ENCODE measurements around the gene GYG2.
"Not testable (repeated sequence)": the region's sequence is repeated elsewhere in the genome, so short reads cannot be mapped to it uniquely, and the experiment has no call there.

GYG2 gene

DNA sequence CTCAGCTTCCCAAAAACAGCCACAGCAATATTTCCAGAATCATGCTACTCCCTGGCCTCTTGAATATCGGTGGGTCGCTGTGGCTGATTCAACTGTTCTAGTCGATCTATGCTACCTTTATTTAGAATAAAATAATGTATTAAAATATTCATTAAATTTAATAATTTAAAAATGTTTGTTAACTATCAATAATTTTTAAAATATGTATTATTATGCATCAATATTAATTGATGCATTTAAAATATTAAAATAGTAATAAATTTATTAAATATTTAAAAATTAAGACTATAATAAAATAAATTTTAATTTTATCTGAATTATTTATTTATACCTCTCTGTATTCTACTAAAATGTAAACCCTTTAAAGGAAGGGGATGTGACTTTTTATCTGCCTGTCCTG, 81.4 kb downstream of the GYG2 start:
- no peak for DNase-seq

DNA sequence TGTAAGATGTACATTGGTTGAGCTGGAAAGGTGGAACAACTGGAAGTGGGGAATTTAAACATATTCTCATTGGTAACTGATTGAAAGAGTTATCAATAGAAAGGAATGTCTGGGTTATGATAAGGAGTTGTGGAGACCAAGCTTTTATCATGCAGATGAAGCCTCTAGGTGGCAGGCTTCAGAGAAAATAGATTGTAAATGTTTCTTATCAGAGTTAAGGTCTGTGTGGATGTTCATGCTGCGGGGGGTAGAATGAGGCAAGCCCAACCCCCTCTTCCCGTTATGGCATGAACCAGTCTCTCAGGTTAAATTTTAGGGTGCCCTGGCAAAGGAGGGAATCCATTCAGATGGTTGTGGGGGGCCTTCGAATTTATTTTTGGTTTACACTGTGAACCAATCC, 84.4 kb downstream of the GYG2 start:
- DNase-seq, result no peak

DNA sequence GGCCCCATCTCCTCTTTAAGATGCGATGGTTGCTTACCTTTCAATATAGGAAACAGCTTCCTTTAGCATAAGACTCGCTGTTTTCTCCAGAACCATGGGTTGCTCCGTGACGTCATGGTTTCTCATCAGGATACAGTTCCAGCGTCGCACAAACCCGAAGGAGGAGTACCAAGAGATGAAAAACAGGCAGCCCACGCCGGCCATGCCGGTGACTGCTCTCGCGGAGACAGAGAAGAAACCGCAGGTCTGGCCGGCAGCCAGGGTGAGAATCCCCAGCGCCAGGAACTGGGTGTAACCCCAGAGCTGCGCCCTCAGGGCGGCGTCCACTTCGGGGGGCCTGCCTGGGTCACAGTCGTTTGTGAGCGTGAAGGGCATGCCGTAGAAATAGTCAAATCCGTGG, 89.0 kb downstream of the GYG2 start:
- no peak for DNase-seq

DNA sequence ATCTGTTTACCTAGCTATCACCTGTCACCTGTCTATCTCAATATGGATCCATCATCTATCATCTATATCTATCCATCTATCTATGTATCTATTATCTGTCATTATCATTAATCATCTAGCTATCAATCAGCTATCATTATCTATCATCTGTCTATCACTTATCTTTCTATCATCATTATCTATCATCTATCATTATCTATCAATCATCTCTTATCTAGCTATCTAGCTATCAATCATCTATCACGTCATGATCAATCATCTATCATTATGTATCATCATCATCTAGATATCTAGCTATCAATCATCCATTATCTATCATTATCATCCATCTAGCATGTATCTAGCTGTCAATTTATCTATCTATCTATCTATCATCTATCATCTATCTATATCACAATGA, 92.5 kb downstream of the GYG2 start:
- DNase-seq, result no peak

DNA sequence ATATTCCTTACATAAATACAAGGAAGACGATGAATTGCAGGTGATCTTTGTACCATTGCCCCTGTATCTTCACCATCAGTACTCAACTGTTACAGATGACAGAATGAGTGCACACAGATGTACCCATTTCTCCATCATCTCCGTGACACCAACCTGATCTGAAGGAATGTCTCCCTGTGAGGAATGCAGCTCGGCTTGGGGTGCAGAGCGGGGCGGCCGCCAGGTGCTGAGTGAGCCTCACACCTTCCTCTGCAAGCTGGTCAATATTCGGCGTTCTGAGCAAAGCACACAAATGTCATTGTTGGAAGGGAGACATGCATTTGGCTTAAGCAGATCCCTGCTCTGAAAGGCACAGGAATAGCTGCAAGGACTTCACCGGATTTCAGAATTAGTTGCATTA, 93.0 kb downstream of the GYG2 start:
- no peak for DNase-seq

DNA sequence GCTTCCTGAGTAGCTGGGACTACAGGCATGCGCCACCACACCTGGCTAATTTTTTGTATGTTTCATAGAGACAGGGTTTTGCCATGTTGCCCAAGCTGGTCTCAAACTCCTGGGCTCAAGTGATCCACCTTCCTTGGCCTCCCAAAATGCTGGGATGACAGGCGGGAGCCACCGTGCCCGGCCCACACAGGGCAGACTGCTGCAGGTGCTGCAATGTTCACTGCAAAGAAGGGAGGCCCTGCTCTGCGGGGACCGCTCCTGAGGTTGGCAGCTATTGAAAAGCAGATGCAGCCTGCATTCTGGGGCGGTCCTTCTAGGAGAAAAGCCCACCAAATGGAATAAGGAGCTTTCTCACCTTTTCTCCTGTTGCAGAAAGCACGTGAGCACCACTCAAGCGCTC, 95.4 kb downstream of the GYG2 start:
- no peak for DNase-seq

DNA sequence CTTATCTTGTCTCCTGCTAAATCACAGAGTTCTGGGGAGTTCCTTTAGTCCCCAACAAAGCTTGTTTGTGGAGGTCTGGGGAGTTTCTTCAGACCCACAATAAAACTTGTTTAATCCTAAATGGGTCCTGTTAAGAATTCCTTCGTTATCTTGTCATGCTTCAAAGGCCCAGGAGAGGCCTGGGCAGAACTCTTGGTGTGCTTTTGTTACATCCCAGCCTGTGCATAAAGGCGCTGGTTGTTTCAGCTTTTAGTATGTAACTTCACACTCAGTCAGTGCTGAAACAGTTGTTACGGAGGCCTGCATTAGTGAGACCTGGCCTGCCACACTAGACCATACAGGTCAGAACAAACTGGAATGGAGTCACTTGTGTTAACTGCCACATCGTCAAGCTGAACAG, 97.5 kb downstream of the GYG2 start:
- DNase-seq, result not testable (repeated sequence)

DNA sequence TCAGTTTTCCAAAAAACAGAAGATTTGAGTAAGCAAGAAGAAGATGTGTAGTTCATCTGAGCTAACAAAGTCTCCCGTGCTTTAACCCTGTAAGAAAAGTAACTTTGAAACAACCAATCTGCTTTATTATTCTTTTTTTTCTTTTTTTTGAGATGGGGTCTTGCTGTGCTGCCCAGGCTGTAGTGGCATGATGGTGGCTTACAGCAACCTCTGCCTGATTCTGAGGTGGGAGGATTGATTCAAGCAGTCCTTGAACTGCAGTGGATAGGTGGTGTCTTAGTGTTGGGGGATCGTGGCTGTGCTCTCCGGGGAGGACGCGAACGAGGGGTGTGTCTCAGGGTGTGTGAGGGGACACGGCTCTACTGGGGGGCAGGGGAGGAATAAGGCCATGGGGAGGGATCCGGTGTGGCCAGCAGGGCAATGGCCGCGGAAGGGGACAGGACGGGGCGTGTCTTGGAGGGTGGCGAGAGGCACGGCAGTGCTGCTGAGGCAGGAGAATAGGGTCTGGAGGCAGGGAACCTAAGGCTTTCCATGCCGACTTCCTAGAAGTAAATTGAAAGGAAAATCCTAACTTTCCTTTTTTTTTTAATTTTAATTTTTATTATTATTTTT, 98.0 kb downstream of the GYG2 start:
- no peak for DNase-seq

DNA sequence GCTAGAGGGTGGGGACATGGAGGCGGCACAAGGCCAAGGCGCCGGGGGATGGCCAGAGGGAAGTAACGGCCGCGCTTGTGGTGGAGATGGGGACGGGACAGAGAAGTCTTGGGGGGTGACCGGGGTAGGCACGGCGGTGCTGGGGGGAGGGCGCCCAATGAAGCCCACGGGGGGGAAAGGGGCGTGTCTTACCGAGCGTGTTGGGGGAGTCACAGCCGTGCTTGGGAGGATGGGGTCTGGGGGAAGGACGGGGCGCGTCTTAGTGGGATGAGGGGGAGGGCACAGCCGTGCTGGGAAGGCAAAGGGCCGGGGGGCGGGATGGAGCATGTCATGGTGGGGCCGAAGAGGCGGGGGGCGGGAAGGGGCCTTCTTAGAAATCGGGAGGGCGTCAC, 99.5 kb downstream of the GYG2 start:
- peak; percentile 43 for DNase-seq

DNA sequence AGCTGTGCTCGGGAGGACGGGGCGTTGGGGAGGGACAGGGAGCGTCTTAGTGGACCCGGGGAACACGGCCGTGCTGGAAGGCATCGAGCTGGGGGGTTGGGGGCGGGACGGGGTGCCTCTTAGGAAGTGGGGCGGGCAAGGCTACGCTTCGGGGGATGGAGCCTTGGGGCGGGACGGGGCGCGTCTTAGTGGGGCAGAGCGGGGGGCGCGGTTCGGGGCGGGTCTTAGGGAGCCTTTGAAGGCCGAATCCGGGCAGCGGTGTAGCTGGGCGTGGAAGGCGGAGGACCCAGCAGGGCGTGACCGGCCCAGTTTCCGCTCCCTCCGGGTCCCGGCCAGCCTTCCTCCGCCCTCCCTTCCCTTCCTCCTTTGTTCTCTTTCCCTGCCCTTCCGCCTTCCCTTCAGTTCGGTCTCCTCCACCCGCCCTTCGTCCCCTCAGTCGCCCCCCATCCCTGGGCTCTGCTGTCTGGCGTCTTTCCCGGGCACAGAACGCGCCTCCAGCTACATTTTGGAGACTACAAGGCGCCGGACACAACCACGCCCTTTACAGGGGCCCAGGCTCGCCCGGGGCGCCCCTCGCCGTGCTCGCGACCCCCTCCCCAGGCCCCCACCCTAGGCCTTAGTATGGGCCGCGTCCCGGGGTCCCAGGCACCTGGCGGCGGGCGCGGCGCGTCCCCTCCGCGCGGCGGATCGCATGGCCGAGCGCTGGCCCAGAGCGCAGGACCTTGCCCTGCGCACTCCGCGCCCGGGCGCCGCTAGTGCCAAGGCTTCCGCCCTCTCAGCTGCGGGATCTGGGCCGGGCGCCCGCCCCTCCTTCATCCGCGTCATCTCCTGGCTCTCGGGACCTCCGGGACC, 100.1 kb downstream of the GYG2 start, which contains the start of gene ARSD:
Gene ARSD, minus strand, starts transcription at position 757 of the 852 bp plus-strand sequence. Its CDS starts 64 bp downstream, at position 693.
- DNase-seq, result peak; percentile 84

DNA sequence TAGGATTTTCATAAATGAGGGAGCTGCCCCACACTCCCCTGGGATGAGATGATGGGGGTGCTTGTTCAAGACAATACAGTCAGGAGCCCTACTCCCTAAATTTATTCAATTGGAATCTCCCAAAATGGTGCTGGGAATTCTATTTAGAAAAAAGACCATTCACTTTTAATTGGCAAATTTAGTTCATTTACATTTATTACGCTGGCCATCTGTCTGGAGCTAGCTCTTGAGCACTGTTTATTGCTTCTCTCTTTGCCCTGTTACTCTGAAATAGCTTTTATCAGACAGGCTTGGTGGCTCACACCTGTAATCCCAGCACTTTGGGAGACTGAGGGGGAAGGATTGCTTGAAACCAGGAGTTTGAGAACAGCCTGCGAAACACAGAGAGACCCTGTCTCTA, 102.4 kb downstream of the GYG2 start:
- DNase-seq, result no peak

DNA sequence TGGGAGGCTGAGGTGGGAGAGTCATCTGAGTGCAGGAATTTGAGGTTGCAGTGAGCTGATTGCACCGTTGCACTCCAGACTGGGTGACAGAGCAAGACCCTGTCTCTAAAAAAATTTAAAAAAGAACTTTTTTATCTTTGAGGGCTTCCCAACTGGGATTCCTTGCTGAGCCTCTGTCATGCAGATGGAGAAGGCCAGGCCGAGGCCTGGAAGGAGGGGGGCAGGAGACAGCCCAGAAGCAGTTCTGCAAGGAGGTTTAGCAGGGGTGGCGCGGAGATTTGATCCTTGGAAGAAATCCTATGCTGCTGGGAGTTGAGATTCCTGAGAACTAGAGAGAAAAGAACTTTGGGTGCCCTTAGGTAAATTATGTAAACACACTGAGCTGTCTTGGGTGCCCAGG, 102.9 kb downstream of the GYG2 start:
- no peak for DNase-seq

Data from CD4-positive, alpha-beta T cell treated with Interleukin-15 for 1 hour (primary cell).